ENCODE measurements around the gene GATC.

GATC gene

DNA sequence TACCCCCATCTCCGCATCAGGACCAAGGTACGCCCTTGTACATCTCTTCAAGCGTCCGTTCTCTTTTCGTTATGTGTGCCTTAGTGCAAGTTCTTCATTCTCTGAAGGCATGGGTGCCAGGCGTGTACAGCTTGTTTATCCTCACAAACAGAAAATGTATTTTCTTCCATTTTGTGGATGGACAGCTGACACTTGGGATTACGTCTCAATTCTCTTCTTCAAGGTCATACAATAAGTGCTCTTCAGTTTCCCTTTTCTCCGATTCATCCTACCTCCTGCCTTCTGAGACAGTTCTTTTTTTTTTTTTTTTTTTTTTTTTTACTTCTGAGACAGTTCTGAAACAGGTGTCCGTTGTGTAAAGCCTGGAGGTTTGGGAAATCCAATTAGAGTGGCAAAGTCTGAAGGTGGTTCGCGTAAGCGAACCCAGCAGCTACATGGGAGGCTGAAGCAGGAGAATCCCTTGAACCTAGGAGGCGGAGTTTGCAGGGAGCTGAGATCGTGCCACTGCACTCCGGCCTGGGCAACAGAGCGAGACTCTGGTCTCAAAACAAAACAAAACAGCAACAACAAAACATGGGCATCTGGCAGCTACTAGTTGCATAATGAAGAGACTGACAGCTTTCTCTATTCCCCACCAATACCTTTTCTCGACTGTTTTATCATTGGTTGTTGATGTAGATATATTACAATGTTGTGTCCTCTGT, 7.6 kb upstream of the GATC start:
- peak overlapping the region; percentile 92 for H3K27ac ChIP-seq
- TF ChIP-seq, protein P1, sequence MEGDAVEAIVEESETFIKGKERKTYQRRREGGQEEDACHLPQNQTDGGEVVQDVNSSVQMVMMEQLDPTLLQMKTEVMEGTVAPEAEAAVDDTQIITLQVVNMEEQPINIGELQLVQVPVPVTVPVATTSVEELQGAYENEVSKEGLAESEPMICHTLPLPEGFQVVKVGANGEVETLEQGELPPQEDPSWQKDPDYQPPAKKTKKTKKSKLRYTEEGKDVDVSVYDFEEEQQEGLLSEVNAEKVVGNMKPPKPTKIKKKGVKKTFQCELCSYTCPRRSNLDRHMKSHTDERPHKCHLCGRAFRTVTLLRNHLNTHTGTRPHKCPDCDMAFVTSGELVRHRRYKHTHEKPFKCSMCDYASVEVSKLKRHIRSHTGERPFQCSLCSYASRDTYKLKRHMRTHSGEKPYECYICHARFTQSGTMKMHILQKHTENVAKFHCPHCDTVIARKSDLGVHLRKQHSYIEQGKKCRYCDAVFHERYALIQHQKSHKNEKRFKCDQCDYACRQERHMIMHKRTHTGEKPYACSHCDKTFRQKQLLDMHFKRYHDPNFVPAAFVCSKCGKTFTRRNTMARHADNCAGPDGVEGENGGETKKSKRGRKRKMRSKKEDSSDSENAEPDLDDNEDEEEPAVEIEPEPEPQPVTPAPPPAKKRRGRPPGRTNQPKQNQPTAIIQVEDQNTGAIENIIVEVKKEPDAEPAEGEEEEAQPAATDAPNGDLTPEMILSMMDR (IDR thresholded peaks at IDR 0.05) = no peak
- no peak for TF ChIP-seq ZFX (IDR thresholded peaks at IDR 0.05; ENCODE audit: borderline replicate concordance)

DNA sequence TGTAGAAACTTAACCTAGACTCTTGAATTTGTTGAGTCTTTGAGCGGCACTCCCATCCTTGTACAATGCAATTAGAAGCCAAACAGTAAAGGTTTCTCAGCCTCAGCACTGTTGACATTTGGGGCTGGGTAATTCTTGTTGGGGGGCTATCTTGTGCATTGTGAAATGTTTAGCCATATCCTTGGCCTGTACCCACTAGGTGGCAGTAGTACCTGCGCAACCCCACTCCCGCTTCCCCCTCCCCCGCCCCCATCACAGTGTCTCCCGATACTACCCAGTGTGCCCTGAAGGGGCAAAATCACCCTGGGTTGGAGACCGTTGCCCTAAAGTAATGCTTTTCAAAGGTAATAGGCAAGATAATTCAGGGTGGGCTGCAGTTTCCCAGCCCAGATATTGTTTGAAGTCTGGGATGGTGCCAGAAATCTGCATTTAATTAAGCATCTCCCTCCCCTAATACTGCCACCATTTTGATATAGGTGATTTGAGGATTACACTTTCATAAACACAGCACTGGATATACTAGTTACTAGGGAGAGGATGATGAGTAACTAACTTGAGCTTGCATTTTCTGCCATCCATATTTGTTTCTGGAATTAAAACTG, 6.5 kb upstream of the GATC start:
- TF ChIP-seq ZFX (IDR thresholded peaks at IDR 0.05; ENCODE audit: borderline replicate concordance) = no peak
- TF ChIP-seq, protein P1 (IDR thresholded peaks at IDR 0.05) = peak; percentile 83
- peak overlapping the region; percentile 92; the same call in 1 of the 2 replicates for H3K27ac ChIP-seq

DNA sequence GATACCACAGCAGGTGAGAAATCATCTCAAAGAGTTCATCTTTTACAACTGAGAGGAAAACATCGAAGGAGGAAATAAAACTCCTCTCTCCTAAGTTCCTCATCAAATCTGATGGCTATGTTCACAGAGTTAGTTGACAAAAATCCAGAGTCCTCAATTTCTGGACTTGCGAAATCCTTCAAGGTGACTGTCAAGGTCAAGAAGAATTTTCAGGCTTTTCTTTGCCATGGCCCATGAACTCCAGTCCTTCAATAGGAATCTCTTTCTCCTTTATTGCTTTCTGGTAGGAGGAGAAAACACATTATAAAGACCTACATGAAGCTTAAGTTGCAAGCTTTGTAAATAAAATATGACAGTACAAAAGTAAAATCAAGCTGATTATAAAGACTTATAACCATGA, 1.6 kb upstream of the GATC start:
- no peak overlapping the region for H3K27ac ChIP-seq
- TF ChIP-seq, protein P1 (IDR thresholded peaks at IDR 0.05) = no peak
- TF ChIP-seq ZFX (IDR thresholded peaks at IDR 0.05; ENCODE audit: borderline replicate concordance) = no peak

GRCh38 chr12:120446844-120447178, 567 bp downstream of the GATC start:
- H3K27ac ChIP-seq = peak overlapping the region; percentile 83

DNA sequence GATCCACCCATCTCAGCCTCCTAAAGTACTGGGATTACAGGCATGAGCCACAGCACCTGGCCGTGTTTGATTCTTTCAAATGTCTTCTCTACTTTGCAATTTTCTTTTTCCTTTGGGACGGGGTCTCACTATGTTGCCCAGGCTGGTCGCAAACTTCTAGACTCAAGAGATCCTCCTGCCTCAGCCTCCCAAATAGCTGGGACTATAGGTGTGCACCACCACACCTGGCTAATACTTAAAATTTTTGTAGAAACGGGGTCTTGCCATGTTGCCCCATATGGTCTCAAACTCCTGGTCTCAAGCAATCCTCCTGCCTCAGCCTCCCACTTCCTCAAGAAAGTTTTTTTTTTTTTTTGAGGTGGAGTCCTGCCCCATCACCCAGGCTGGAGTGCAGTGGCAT, 1.7 kb downstream of the GATC start:
- no peak for TF ChIP-seq ZFX (IDR thresholded peaks at IDR 0.05; ENCODE audit: borderline replicate concordance)
- TF ChIP-seq, protein P1 (IDR thresholded peaks at IDR 0.05) = no peak
- no peak overlapping the region for H3K27ac ChIP-seq

DNA sequence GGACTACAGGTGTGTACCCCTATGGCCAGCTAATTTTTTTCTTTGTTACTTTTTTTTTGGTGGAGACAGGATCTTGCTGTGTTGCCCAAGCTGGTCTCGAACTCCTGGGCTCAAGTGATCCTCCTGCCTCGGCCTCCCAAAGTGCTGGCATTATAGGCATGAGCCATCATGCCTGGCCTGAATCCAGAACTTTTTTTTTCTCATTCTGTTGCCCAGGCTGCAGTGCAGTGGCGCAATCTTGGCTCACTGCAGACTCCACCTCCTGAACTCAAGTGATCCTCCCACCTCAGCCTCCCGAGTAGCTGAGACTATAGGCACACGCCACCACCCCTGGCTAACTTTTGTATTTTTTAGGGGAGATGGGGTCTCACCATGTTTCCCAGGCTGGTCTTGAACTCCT, 6.3 kb downstream of the GATC start:
- H3K27ac ChIP-seq = peak overlapping the region; percentile 0; the same call in 1 of the 2 replicates

DNA sequence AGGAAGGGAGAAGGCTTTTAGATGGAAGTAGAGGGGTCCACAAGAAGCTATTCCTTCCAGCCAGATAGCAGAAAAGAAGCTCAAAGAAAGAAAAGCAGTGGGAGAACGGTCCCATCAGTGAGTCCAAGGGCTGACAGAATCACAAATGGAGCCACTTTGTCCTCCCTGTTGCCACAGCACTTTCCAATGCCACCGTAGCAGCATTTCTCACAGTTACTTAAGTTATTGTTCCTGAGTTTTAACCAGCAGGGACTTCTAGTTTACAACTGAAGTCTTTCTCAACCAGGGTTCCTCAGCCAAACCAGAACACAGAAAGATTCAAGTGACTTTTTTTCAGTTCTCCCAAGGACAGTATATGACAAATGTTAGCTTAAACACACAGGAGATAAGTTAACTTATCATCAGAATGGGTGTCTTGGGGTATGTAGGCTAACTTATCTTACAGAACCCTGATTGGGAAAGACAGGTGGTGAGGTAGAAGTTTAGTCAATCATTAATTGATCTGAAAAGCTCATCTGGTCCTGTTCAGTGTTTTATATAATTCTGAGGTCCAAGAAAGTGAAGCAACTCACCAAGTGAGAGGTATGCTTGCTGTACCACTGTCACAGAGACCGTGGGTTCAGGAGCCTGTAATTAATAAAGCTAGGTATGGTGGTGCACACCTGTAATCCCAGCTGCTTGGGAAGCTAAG, 7.0 kb downstream of the GATC start:
- TF ChIP-seq ZFX (IDR thresholded peaks at IDR 0.05; ENCODE audit: borderline replicate concordance) = no peak
- TF ChIP-seq, protein P1 (IDR thresholded peaks at IDR 0.05) = no peak
- peak overlapping the region; percentile 0; the same call in 1 of the 2 replicates for H3K27ac ChIP-seq

- no peak overlapping the region; the same call in 1 of the 2 replicates for H3K27ac ChIP-seq
- TF ChIP-seq ZFX (IDR thresholded peaks at IDR 0.05; ENCODE audit: borderline replicate concordance) = no peak
- TF ChIP-seq, protein P1 (IDR thresholded peaks at IDR 0.05) = peak; percentile 94
Measured at GRCh38 chr12:120453977-120454376, 7.7 kb downstream of the GATC start.

Data from 22Rv1 (cell line).